Heart left ventricle (tissue), 13 donors: Measurements from ENCODE around the gene TPP2.

Source experiments
- CTCF ChIP-seq, 12 donors: fragments of 200-600 bp; sonication (generic) in 4 of 12; IDR thresholded peaks; one replicate each; pipeline versions ENCODE4 v1.5.0 to v1.8.0; 2018 to 2022; ENCODE audit warnings: antibody characterized with exemption in 12 of 12, mild to moderate bottlenecking in 5 of 12
- POLR2A ChIP-seq, 2 donors: fragments of 450-650 bp; IDR thresholded peaks; one replicate each; pipeline ENCODE4 v1.6.1; 2017; ENCODE audit warnings: antibody characterized with exemption in 2 of 2, mild to moderate bottlenecking in 2 of 2, moderate library complexity in 2 of 2
- donor health status: ischemic (EF 13 %, LVEDD 7.1; RV severe dilation, severe dysfunction).
- donor health status: DM: no; HTN: yes; CAD: no.
- donor health status: DM: no; HTN: no; CAD: no.
- donor health status: ischemic (EF 25% LVEDD 6.9; RV normal size, moderate dysfunction).
- donor health status: ischemic (EF 25% LVEDD 5.7; RV mildly dilated, moderate dysfunction).
- donor health status: ischemic (EF 35%, LVEDD 5.7; RV mildly dilated, moderate dysfunction).
- donor health status: nonischemic (EF 11% LVEDD 7.7; RV severe dilation, severe dysfunction).
- donor health status: DM: yes; HTN: yes; CAD: no.
- donor health status: PGD.
- donor health status: ischemic (EF 29% LVEDD 5.4; RV normal size, mild dysfunction).
- donor health status: nonischemic (EF 23%, LVEDD 6.1; RV moderate dilation, normal function).

- no peak for TF ChIP-seq CTCF (IDR thresholded peaks at IDR 0.05)
- no peak for TF ChIP-seq POLR2A (IDR thresholded peaks at IDR 0.05)
Observed at GRCh38 chr13:102548811-102549210, 48.0 kb upstream of the TPP2 start.
